Measurements from ENCODE around the gene MAVS. TPM values are rescaled to one million over a fixed set of nuclear protein-coding genes. Genes with fewer than 3 reads are reported as not detected.
"Not testable (repeated sequence)": the region's sequence is repeated elsewhere in the genome, so short reads cannot be mapped to it uniquely, and the experiment has no call there.

Gene MAVS
- total RNA-seq, 4 donors from 2014 or later, result 17.2 to 28.2 (median 27.1) TPM

DNA sequence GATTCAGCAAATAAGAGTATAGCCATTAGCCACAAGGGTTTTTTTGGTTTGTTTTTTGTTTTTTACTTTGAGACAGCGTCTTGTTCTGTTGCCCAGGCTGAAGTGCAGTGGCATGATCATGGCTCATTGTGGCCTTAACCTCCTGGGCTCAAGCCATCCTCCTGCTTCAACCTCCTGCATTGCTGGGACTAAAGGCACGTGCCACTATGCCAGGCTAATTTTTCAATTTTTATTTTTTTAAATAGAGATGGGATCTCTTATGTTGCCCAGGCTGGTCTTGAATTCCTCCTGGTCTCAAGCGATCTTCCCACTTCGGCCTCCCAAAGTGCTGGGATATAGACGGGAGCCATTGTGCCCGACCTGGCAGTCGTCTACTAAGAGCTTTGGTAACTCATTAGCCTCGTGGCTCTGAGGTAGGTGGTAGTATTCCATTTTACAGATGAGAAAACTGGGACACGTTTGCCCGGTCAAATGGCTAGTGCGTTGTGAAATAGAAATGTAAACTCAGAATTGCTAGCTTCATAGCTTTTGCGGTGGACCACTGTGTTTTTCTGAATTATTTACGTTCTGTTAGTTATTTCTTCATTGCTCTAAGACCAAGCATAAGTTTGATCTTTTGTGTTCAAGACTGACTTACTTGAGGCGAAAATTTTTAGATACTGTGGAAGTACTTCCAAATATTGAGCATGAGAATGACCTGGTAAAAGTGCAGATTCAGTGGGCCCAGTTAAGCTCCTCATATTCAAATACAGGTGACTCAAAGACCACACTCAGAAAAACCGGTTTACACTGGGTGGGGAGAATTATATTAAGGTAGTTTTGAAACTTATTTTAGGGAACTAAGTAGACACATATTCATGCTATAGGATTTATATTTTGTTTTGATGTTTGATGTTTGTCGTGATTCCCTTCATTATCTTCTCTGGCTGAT lies 44.6 kb downstream of the MAVS start:
- 34 to 36% methylated on average over 16 of the region's 16 CpGs for WGBS, 2 donors
- DNase-seq (ENCODE audit: low spot score in 2 of 2), result no peak
- TF ChIP-seq, protein P1, sequence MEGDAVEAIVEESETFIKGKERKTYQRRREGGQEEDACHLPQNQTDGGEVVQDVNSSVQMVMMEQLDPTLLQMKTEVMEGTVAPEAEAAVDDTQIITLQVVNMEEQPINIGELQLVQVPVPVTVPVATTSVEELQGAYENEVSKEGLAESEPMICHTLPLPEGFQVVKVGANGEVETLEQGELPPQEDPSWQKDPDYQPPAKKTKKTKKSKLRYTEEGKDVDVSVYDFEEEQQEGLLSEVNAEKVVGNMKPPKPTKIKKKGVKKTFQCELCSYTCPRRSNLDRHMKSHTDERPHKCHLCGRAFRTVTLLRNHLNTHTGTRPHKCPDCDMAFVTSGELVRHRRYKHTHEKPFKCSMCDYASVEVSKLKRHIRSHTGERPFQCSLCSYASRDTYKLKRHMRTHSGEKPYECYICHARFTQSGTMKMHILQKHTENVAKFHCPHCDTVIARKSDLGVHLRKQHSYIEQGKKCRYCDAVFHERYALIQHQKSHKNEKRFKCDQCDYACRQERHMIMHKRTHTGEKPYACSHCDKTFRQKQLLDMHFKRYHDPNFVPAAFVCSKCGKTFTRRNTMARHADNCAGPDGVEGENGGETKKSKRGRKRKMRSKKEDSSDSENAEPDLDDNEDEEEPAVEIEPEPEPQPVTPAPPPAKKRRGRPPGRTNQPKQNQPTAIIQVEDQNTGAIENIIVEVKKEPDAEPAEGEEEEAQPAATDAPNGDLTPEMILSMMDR (IDR thresholded peaks at IDR 0.05), result no peak
- no peak for TF ChIP-seq POLR2A (IDR thresholded peaks at IDR 0.05)
- intact Hi-C loops (cut with DNase I; ENCODE audit: low total_unique reads), result no loop called here
- H3K4me3 ChIP-seq (ENCODE audit: low read depth, poor library complexity, severe bottlenecking), result no peak overlapping the region

DNA sequence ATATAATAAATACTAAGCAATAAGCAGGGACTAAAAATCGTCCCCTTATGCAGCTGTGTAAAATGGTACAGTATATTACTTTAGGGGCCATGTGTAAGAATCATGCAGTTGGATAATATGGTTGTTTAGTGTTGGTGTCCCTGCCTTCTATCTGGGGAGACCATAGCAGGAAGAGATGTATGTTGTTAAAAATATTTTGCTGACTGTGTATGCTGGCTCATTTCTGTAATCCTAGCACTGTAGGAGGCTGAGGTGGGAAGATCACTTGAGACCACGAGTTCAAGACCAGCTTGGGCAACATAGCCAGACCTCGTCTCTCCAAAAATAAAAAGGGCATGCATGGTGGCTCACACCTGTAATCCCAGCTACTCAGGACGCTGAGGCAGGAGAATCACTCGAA lies 48.2 kb downstream of the MAVS start:
- DNase-seq (ENCODE audit: low spot score in 2 of 2), result no peak
- H3K4me3 ChIP-seq (ENCODE audit: low read depth, poor library complexity, severe bottlenecking), result no peak overlapping the region
- TF ChIP-seq, protein P1 (IDR thresholded peaks at IDR 0.05), result no peak
- intact Hi-C loops (cut with DNase I; ENCODE audit: low total_unique reads), result no loop called here
- 83% methylated on average over 5 of the region's 5 CpGs for WGBS, 2 donors

DNA sequence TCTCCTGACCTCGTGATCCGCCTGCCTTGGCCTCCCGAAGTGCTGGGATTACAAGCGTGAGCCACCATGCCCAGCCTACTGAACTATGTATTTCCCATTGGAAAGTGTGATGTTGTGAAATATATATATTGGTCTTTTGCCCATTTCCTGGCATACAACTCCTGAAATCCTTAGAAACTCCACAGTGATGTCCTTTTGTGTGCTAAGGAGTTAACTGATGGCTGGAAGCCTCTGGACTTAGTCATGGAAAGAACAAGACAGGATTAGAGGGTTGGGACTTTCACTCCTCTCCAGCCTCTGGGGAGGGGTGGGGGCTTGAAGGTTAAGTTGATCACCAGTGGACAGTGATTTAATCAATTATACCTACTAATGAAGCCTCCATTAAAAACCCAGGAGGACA lies 49.7 kb downstream of the MAVS start:
- H3K4me3 ChIP-seq (ENCODE audit: low read depth, poor library complexity, severe bottlenecking), result no peak overlapping the region
- DNase-seq (ENCODE audit: low spot score in 2 of 2), result peak in 1 of 2 donors; percentile 15
- TF ChIP-seq POLR2A (IDR thresholded peaks at IDR 0.05), result no peak
- TF ChIP-seq, protein P1 (IDR thresholded peaks at IDR 0.05), result no peak
- WGBS, 2 donors, result 81 to 83% methylated on average over 4 of the region's 4 CpGs
- intact Hi-C loops (cut with DNase I; ENCODE audit: low total_unique reads), result no loop called here

DNA sequence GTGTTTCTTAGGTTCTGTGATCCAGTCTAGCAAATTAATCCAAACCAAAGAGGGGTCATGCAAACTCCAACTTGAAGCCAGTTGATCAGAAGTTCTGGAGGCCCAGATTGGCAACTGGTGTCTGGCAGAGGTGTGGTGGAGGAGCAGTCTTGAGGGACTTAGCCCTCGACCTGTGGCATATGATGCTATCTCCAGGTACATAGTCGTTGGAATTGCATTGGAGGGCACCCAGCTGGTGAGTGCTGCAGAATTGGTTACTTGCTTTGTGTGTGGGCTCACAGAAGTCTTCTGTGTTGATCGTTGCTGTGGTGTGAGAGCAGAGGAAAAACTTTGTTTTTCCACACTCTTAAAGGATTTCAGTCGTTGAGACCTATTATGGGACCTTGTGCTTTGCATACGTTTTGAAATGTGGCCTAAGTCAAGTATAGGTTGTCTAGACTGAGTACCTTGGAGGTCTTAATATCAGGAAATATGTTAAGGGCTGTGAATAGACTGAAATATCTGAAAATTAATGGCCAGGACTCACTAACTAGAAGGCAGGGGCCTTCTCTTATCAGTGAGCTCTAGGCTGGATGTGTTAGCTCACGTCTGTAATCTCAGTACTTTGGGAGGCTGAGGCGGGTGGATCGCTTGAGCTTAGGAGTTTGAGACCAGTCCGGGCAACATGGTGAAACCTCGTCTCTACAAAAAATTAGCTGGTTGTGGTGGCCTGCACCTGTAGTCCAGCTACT lies 50.4 kb downstream of the MAVS start:
- intact Hi-C loops (cut with DNase I; ENCODE audit: low total_unique reads), result no loop called here
- DNase-seq (ENCODE audit: low spot score in 2 of 2), result peak in 1 of 2 donors; percentile 65
- TF ChIP-seq, protein P1 (IDR thresholded peaks at IDR 0.05), result no peak
- no peak for TF ChIP-seq POLR2A (IDR thresholded peaks at IDR 0.05)
- H3K4me3 ChIP-seq (ENCODE audit: low read depth, poor library complexity, severe bottlenecking), result no peak overlapping the region
- 69 to 74% methylated on average over 10 of the region's 10 CpGs for WGBS, 2 donors

DNA sequence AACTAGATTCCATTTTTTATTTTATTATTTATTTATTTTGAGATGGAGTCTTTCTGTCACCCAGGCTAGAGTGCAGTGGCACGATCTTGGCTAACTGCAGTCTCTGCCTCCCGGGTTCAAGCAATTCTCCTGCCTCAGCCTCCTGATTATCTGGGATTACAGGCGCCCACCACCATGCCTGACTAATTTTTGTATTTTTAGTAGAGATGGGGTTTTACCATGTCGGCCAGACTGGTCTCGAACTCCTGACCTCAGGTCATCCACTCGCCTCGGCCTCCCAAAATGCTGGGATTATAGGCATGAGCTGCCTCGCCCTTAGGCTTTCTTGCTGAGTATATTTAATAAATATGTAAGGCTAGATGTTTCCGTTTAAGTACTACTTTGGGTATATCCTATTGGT lies 51.5 kb downstream of the MAVS start:
- intact Hi-C loops (cut with DNase I; ENCODE audit: low total_unique reads); H3K4me3 ChIP-seq (ENCODE audit: low read depth, poor library complexity, severe bottlenecking): not testable (repeated sequence)
- 74 to 83% methylated on average over 9 of the region's 9 CpGs for WGBS, 2 donors
- DNase-seq (ENCODE audit: low spot score in 2 of 2), result peak in 1 of 2 donors; percentile 50

DNA sequence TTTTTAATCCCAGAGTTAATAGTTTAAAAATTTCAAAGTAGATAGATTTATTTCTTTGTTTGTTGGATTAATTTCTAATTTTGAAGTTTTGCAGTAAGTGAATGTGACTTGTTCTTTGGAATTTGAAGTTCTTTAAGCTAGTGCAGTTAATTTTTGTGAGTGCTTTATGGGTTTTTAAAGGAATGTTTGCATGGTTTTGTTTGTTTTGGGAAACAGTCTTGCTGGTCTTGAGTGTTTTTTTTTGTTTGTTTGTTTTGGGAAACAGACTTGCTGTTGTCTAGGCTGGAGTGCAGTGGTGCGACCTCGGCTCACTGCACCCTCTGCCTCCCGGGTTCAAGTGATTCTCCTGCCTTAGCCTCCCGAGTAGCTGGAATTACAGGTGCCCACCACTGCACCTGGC lies 52.0 kb downstream of the MAVS start:
- DNase-seq (ENCODE audit: low spot score in 2 of 2), result no peak
- intact Hi-C loops (cut with DNase I; ENCODE audit: low total_unique reads), result no loop called here
- no peak for TF ChIP-seq POLR2A (IDR thresholded peaks at IDR 0.05)
- TF ChIP-seq, protein P1 (IDR thresholded peaks at IDR 0.05), result no peak
- H3K4me3 ChIP-seq (ENCODE audit: low read depth, poor library complexity, severe bottlenecking), result no peak overlapping the region
- 62 to 64% methylated on average over 4 of the region's 4 CpGs for WGBS, 2 donors
